HG03095 (cell line): Measurements from ENCODE around the gene STARD8.

Experiments used
- ATAC-seq: cut with Tn5 transposase; IDR thresholded peaks from one replicate; pipeline ENCODE4 v1.9.1; 2021; ENCODE audit warnings: moderate library complexity; ENCODE audit not compliant: unreplicated experiment

STARD8 gene

DNA sequence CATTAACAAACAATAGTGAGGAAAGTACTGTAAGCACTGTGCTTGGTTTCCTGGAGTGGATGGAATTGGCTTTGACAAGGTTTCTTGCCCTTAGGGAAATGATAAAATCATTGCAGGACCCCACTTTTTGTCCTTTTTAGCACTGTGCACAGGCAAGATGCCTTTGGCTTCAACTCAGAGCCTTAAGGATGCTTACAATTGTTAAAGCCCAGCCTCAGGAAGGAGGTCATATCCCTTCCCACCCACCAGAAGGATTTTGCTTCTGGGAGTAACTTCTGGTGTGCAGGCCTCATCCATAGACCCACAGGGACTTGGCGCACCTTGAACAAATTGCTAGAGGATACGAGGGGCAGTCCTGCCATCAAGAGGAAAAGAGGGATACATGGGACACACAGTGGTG lies 44.5 kb downstream of the STARD8 start:
- no peak for ATAC-seq

DNA sequence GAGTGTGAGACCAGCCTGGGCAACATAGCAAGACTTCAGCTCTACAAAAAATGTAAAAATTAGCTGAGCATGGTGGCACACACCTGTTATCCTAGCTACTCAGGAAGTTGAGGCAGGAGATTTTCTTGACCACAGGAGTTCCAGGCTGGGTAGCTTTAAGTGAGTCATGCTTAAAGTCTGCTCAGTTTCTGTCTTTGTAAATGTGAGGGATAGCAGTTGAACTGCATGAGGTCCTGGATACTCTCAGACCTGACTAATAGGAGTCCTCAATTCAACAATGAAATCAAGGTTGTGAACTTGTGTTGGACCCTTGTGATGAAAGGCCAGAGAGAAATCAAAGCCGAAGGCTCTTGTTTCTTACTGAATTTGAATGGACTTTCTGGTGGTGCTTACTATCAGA lies 45.2 kb downstream of the STARD8 start:
- no peak for ATAC-seq

DNA sequence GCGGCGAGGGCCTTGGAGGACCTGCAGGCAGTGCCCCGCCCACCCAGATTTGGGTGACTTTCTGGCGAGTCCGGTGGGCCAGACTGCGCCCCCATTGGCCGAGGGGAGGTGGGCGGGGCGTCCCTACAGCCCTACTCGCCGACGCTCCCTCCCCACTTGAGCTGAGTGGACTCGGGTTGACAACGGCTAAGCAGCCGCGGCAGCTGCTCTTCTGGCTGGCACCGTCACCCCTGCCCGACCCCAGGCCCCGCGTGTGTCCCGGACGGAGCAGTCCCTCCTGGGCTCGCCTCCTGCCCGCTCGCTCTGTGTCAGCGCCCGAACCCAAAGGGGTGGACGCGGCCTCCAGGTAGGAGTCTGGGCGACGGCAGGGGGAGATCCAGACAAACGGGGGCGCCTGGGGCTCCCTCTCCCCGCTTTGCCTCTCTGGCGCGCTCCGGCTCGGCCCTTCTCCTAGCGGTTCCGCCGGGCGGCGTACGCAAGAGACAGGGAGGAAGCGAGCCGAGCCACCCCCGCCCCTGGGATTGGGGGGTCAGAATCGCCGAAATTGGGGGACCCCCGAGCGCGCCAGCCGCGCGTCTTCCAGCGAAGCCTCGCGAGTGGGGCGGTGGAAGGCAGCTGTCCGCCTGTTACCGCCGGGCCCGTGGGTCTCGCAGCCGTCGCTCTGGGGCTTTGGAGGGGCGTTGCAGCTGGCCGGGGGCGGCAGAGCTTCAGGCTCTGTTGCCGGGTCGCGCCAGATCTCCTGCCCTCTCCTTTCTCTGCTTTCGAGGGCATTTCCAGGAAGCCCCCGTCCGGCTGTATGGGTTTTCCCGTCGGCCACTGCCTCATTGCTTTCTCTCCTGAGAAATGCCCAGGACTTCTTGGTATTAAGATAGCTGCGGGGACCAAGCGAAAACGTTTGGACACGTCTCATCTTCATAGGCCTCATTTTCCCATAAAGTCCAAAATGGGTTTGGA lies 46.3 kb downstream of the STARD8 start:
- peak; percentile 58 for ATAC-seq

DNA sequence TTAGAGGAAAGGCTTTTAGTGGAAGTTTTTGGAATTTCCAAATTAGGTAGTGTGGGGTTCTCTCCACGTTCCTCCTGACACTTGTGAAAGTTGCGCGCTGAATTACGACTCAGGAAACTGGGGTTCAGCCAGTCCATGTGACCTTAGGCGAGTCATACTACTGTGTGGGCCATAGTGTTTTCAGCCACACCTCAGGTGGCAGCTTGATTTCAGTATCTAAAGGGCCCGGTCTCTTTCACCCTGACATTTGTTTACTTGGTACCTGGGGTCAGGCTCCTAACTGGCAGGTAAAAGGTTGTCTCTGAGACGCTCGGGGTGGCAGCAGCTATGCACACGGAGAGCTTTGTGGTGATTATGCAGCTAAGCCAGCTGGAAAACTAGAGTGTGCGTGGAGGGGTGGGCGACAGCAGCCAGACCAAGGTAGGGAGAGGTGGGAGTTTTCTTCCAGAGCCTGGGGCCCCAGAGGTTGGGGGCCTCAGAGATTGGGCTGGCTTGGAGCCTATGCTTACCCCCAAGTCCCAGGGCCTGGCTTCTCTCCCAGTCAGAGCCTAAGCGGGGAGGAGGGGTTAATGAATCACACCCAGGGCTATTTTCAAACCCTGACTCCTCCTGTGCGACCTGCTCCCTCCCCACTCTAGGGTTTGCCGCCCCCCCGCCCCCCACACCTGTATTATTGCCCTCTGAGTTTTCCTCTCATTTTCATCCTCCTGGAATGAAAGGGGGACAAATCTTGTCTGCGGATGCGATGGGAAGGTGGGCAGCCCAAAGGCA lies 47.2 kb downstream of the STARD8 start:
- ATAC-seq, result no peak

DNA sequence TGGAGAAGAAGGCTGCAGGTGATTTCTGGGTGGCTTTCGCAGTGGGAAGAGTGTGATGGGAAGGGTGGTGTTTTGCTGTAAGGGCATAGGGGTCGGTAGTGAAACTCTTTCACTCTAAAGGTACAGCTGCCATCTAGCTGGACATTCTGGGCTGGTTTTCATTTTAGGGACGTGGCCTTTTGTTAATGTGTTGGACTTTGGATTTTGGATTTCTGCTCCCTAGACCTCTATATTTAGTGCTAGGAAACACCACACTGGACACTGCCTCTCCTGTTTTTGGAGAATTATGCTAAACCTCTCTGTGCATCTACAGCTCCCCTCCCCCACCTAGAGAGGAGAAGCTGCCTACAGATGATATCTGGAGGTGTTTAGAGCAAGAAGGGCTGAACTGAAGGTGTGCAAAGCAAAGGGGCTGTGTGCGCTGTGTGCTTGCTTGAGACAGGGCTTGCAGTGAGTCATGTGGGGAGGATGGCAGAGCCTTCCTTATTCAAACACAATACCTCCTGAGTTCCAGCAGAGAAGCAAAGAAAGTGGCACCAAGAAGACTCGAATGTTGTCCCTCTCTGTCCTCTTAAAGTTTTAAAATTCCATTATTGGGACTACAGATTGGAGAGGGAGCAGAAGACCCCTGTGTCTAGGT lies 47.9 kb downstream of the STARD8 start:
- ATAC-seq, result no peak

DNA sequence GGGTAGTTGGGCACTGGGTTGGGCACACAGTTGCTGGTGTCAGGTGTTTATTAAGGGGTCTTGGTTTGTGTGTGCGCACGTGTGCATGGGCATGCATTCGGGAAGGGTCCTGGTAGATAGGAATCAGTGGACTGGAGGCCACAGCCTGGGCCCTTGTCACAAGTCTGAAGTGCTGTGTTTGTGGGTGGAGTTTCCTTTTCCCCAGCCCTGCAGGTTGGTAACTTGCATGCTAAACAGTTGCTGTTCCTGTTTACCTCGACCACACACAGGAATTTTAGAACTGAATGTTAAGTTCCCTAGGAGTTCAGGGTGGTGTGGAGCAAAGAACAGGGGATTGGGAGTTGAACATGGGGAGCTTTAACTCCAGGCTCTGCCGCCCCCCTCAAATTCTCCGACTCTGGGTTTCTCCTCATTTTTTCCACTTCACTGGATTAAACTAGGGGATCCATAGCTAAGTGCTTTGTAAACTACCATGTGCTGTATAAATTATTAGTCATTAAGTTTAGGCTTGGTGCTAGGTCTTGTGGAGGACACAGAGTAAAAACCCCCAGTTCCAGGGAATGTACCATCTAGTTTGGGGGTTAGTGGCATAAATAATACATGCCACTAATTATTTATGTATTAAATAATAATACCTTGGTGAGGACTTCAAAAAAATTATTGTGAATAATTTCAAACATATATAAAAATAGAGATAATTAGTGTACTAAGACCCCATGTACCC lies 49.0 kb downstream of the STARD8 start:
- no peak for ATAC-seq

DNA sequence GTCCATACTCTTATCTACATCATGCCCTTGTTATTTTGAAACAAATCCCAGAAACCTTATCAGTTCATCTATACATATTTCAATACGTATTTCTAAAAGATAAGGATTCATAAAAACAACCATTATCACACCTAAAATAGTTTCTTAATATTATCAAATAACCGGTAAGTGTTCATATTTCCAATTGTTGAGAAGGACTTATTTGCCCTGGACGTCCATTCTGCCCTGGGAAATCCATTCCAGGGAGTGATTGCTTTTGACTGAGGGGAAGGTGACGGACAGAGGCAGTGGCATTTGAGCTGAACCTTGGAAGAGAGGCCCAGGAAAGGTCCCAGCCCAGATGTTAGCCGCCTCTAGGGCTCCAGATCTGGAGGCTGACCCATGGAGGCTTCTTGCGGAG lies 49.6 kb downstream of the STARD8 start:
- ATAC-seq, result no peak

DNA sequence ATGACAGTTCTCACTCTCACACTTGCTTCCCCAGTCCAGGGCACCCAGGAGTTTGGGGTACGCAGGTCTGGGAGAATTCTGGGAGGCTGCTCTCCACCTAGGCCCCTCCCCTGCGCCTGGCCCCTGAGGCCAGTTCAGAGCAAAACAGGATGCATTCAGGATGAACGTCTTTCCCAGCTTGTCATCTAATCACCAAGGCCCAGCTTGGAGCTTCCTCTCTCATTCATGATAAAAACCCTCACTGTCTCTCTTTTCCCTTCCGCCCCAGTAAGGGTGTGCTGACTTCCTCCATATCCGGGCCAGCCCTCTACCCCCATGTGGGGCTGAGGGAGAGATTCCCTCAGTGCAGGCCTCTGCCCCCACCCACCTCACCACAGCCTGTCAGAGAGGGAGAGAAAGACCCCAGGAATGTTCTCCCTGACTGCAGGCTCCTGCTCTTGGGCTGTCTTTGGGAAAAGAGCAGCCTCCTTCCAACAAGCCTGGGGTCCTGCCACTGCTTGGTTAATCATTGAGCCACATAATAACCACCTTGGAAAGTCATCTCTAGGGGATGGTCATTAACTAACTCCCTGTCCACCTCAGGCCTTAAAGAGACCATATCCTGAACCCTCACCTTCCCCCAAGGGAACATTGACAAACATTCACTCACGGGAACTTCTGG lies 50.1 kb downstream of the STARD8 start:
- no peak for ATAC-seq

DNA sequence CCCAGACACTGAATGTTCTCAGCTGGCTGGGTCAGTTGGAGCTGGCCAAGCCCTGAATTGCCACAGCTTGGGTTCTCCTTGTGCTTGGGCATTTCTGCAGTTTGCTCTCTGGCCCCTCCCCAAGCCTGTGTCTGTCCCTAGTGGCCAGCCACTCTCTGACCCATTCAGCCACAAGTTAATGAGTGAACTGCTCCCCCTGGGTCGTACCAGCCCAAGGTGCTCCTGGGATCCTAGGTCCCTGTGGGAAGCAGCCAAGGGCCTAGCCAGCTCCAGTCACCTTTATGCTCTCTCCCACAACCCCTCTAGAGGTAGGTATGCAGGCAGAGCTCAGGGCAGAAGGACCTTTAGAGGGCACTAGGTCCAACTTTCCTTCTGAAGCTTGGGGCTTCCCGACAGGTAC lies 51.5 kb downstream of the STARD8 start:
- ATAC-seq, result no peak

DNA sequence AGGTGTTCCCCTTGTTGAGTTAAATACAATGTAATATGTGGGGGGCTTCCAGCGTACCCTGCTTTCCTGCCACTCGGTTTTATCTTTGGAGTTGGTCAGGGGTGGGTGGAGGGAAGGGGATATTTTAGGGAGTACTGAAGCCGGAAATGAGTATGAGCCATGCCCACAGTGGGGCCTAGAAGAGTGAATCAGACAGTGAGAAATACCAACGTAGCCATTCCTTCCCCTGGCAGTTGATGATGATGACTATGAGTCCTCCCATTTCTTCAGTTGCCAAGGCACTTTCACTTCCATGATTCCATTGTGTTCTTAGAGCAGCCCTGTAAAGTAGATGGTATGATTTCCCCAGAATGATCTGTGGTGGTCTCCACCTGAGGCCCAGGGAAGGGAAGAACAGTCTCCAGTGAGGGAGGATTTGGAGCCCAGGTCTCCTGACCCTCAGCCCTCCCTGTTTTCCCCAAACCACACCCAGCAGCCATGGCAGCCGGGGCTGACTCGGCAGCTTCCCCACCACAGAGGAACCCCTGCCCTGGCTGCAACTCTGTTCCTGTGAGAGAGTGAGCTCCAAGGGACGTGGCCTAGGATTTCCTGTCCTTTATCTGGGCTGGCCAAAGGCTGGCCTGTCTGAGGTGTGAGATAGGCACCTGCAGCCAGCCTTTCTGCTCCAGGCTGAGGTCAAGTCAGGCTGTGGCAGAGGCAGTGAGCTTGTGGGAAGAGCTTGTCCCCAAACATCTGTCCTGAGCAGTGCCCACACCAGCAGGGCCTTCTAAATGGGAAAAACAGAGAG lies 52.7 kb downstream of the STARD8 start:
- no peak for ATAC-seq

DNA sequence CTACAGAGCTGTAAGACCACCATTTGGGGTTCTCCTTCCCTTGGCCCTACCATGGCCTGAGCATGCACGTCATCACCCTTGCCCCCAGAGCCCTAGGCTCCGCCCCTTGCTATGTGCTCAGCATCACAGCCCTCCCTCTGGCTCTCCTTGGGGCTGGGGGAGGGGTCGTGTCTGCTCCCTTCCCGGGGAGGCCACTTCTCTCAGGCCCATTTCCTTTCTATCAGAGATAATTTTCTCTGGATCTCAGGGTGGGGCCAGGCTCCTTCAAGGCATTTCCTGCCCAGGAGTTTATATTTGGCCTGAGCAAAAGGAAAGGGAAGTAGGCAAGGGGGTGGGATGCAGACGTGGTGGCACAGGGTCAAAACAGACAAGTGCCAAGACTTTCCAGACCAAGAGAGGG lies 55.9 kb downstream of the STARD8 start:
- ATAC-seq, result no peak

DNA sequence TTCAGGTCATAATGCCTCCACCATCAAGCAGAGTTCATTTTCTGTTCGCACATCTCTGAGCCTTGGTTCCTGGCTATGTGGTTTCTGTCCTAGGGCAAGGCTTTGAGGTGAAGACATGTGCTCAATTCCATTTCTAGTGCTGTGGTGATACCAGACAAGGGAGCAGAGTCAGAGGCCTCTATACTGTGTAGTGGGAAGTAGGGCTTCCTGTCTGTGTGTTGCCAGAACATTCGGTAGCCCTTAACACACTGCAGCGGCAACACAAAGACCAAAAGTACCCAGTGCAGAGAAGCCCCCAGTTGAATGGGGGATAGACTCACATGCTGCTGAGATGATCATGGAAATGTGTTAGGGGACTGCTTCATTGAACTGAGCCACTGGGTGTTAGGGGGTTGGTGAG lies 56.4 kb downstream of the STARD8 start:
- no peak for ATAC-seq

DNA sequence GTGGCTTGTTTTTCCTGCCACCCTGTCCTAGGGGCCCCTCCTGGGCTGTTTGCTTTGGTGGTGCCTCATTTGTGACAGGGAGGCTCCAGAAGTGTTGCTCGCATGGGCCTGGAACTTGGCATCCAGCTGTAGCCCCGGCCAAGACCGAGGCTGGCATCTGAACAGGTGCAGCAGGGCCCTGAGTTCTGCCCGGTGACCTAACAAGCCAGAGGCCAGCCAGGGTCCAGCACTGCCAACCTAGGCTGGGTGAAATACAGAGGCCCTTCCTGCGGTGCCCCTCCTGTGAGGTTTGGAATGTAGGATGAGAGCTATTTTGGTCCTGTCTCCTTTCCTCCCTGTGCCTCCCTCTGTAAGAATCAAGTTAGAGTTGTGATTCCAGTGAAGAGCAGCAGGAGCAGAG lies 58.5 kb downstream of the STARD8 start:
- ATAC-seq, result no peak

DNA sequence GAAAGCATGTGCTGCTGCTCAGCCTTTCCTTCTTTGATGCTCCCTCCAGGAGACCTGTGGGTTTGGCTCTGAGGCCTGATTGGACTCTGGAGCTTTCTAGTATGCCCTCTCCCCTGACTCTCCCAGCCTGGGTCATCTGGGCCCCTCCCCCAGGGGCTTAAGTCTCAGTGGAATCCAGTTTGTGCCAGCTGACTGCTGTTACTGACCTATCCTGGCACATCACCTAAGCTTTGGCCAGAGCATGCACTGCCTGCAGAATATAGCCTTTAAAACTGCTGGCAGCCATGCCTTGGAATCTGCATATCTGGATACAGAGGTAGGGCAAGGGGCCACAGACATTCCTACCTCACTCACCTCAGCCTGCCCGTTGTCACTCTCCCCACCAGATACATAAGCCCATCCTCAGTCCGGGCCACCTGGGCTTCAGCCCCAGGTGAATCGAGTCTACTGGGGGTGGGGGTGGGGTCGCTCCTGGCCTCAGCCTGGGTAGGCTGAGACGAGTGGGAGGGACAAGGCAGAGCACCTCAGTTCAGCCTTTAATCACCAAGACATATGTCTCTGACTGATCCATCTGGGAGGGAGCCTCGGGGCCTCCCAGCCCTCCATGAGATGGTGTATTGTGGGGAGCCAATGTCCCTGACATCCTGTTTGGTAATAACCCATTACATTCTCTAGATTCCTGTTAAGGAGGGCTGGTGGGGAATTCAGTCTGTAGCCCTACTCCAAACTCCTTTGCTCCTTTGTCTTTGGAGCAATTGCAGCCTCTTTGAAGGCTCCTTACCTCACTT lies 61.2 kb downstream of the STARD8 start:
- ATAC-seq, result no peak

DNA sequence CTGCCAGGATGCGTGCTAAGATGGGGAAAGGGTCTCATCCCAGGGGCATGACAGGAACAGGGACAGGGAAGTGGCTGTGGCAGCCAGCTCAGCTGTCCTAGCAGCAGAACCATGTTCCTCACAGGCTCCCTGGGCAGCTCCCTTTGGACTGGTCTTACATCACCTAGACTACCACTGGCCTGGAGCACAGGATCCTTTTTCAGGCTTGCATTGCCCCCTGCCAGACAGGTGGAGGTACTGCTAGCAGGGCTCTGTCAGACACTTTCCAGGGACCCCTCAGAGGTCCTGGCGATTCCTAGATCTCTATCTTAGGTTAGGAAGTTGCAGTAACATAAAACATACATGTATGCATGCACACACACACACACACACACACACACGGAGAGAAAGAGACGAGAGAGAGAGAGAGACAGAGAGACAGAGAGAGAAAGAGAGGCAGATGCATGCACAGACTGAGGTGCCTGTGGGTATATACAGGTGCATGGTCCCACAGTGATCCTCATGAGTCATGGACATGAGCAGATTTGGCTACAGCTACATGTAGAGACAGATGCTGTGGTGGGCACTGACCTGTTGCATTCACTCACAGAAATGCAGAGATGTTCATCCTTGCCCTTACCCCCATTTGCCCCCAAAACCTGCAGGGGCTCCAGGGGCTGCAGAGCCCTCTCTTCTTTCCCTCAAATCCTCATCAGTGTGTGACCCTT lies 63.6 kb downstream of the STARD8 start:
- ATAC-seq, result no peak

DNA sequence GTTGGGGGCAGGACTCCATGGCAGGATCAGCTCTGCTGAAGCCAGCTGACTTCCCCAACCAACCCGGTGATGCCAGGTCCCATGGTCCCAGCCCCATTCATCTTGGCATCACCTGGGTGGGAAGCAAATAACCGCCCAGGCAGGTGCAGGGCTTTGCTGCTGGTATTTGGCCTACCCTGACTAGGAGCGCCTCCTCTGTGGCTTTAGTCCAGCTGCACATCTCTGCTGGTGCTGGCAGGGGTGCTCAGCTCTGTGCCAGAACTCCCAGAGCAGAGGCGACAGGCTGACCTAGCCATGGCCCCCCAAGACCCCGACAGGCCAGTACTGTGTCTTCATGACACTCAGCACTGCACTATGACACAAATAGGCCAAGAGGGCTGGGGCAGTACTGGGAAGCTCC lies 64.4 kb downstream of the STARD8 start:
- ATAC-seq, result no peak

DNA sequence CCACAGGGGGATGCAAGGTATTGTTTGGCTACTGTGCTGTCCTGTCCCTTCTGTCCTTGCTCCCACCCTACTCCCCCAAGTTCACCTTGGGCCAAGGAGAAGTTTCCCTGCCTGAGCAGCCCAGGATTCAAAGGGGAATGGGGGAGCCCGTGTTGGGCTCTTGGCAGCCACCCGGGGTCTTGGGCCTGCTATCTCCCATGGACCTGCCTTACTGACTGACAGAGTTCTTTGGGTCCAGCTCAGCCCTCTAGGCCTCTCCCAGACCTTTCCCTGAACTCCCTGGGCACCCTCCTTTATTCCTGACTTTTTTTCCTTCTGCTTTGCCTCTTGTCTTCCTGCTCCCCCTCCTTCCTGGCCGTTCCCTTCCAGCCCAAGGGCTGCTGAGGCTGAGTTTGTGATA lies 67.4 kb downstream of the STARD8 start:
- no peak for ATAC-seq

DNA sequence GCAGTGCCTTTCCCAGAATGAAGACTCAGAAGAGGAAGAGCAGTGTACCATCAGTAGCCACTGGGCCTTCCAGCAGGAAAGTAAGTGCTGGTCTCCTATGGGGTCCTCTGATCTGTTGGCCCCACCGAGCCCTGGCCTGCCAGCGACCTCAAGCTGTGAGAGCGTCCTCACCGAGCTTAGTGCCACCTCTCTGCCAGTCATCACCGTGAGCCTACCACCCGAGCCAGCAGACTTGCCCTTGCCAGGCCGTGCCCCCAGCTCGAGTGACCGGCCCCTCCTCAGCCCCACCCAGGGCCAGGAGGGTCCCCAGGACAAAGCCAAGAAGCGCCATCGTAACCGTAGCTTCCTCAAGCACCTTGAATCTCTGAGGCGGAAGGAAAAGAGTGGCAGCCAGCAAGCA lies 69.7 kb downstream of the STARD8 start:
- no peak for ATAC-seq
